H1 (cell line): Measurements from ENCODE around the gene BBS4. TPM values are rescaled to one million over a fixed set of nuclear protein-coding genes. Genes with fewer than 3 reads are reported as not detected.

ENCODE experiments used
- BACH1 ChIP-seq: IDR thresholded peaks from 2 replicates; pipeline ENCODE4 v1.6.1; 2012; ENCODE audit warnings: low read length, improper control_type of control experiment
- BCL11A ChIP-seq, 2 experiments: IDR thresholded peaks; one replicate each; pipeline ENCODE4 v1.6.1; 2011; ENCODE audit warnings: low read depth in 2 of 2, low read length in 2 of 2, mild to moderate bottlenecking in 2 of 2
- CBX5 ChIP-seq: fragments of 300-800, 300-1000 bp; sonication (generic); IDR thresholded peaks from 2 replicates; pipeline ENCODE4 v1.7.1; 2016; ENCODE audit warnings: antibody characterized with exemption, low read length, low read depth
- FOSL1 ChIP-seq: IDR thresholded peaks from 2 replicates; pipeline ENCODE4 v1.6.1; 2011; ENCODE audit warnings: mild to moderate bottlenecking, low read depth, low read length, moderate library complexity; ENCODE audit not compliant: insufficient read depth
- SRF ChIP-seq: IDR thresholded peaks from 2 replicates; pipeline ENCODE4 v1.6.1; 2011; ENCODE audit warnings: mild to moderate bottlenecking, low read depth, low read length, moderate library complexity
- SUZ12 ChIP-seq: fragments of 200-600 bp; sonication (generic); IDR thresholded peaks from 2 replicates; pipeline ENCODE4 v1.6.1; 2012; ENCODE audit warnings: mild to moderate bottlenecking, inconsistent platforms, low read length, moderate library complexity, mixed read lengths
- TBP ChIP-seq: IDR thresholded peaks from 2 replicates; pipeline ENCODE4 v1.6.1; 2011; ENCODE audit warnings: low read depth, low read length, improper control_type of control experiment
- polyA plus RNA-seq, 7 experiments: library from polyadenylated mRNA; depleted of rRNA in 3 of 7; stranded (reverse) in 5 of 7; unstranded in 2 of 7; fragments of >200 nt in 5 of 7; fragments of 200-250 nt in 2 of 7; gene quantifications; 1 replicate in 5 of 7; 2 replicates in 1 of 7; 4 replicates in 1 of 7; pipeline versions ENCODE4 v1.2.1 to v1.2.3, GENCODE V29; 2011 to 2013; ENCODE audit warnings: missing spikeins in 2 of 7, mixed read lengths in 2 of 7
- total RNA-seq: library from RNA; stranded (reverse); fragmentation: NEBNext Ultra II Directional; extraction: Animal tissue kit (Norgen Biotek cat#: 25700); gene quantifications from 2 replicates; pipeline ENCODE4 v1.2.1, GENCODE V29; 2021

BBS4 gene
- total and polyA plus RNA-seq, 2 of the 8 experiments (the other 6 are each of a cell fraction or from before 2014, with no cell fraction given): 17.4 to 24.1 TPM

GRCh38 chr15:72737061-72737460 is 51.1 kb downstream of the BBS4 start (continued):
- TF ChIP-seq CBX5 (no peak), SRF (no peak), FOSL1 (no peak), TBP (no peak), BACH1 (no peak), SUZ12 (no peak), BCL11A (IDR thresholded peaks at IDR 0.05; ENCODE audit: low read depth in 2 of 2, low read length in 2 of 2) (no peak)
